B cell (primary cell): ENCODE measurements around the gene SLC2A1. TPM values are rescaled to one million over a fixed set of nuclear protein-coding genes. Genes with fewer than 3 reads are reported as not detected.

Experiments
- ATAC-seq: fragments of 200-7000 bp; cut with Tn5 transposase; one replicate; pipeline ENCODE4 v1.10.0; 2021; ENCODE audit warnings: low read depth, mild to moderate bottlenecking, moderate number of reproducible peaks, moderate library complexity
- CTCF ChIA-PET: fragments of 350-600 bp; sonication (Branson Sonifier 250); formaldehyde crosslinking; loops from one replicate; lab custom pipeline; 2021; ENCODE audit warnings: antibody characterized with exemption, inconsistent platforms; lab: Charles Lee
- POLR2A ChIA-PET: fragments of 350-600 bp; sonication (Branson Sonifier 250); formaldehyde crosslinking; loops from one replicate; lab custom pipeline; 2021; ENCODE audit warnings: antibody characterized with exemption; lab: Charles Lee
- DNase-seq: peaks from one replicate; pipeline ENCODE4 v3.0.0; 2013
- H2AFZ ChIP-seq: 2 replicates; pipeline ENCODE4 v1.6.1; 2012; ENCODE audit warnings: mild to moderate bottlenecking, low read depth, low read length; ENCODE audit not compliant: insufficient read depth, poor library complexity, severe bottlenecking
- H3K27ac ChIP-seq, 2 donors: 1 replicate in 1 of 2; 2 replicates in 1 of 2; pipeline ENCODE4 v1.5.1; 2012 to 2013; ENCODE audit warnings: low read length in 2 of 2, mild to moderate bottlenecking in 2 of 2, moderate library complexity in 1 of 2
- H3K27me3 ChIP-seq, 4 experiments: fragments of 200-600 bp in 1 of 4; sonication (generic) in 1 of 4; replicated peaks in 1 of 4; 1 replicate in 2 of 4; 2 replicates in 2 of 4; pipeline versions ENCODE4 v1.6.1 to v1.7.0; 2013 to 2016; ENCODE audit warnings: low read length in 3 of 4, mild to moderate bottlenecking in 2 of 4, mixed read lengths in 1 of 4, moderate library complexity in 1 of 4; ENCODE audit not compliant: insufficient read depth in 4 of 4, control insufficient read depth in 3 of 4; ENCODE audit errors: control extremely low read depth in 1 of 4
- H3K36me3 ChIP-seq, 2 experiments: replicated peaks in 1 of 2; 1 replicate in 1 of 2; 2 replicates in 1 of 2; pipeline versions ENCODE4 v1.6.1 to v1.7.1; 2013; ENCODE audit warnings: low read length in 1 of 2; ENCODE audit not compliant: insufficient read depth in 2 of 2, control insufficient read depth in 1 of 2; ENCODE audit errors: control extremely low read depth in 1 of 2, extremely low read depth in 1 of 2
- H3K4me1 ChIP-seq, 2 donors: fragments of 200-600 bp in 1 of 2; sonication (generic) in 1 of 2; 1 replicate in 1 of 2; 2 replicates in 1 of 2; pipeline versions ENCODE4 v1.5.1 to v1.6.1; 2013 to 2017; ENCODE audit warnings: low read length in 2 of 2; ENCODE audit not compliant: control insufficient read depth in 2 of 2, insufficient read depth in 2 of 2
- H3K4me2 ChIP-seq: replicated peaks from 2 replicates; pipeline ENCODE3; 2012; ENCODE audit warnings: mild to moderate bottlenecking, low read depth, low read length; ENCODE audit not compliant: poor library complexity, severe bottlenecking
- H3K4me3 ChIP-seq, 5 experiments: fragments of 200-600 bp in 1 of 5; sonication (generic) in 1 of 5; 1 replicate in 3 of 5; 2 replicates in 2 of 5; pipeline versions ENCODE4 v1.5.1 to v1.7.0; 2011 to 2016; ENCODE audit warnings: low read length in 4 of 5, mild to moderate bottlenecking in 4 of 5, low read depth in 2 of 5, control low read depth in 1 of 5, moderate library complexity in 1 of 5; ENCODE audit not compliant: insufficient read depth in 1 of 5; ENCODE audit errors: control extremely low read depth in 1 of 5, extremely low read depth in 1 of 5
- H3K79me2 ChIP-seq: fragments of 200-600 bp; sonication (generic); one replicate; pipeline ENCODE4 v1.6.0; 2016; ENCODE audit warnings: low read length; ENCODE audit not compliant: control insufficient read depth, insufficient read depth
- H3K9ac ChIP-seq: fragments of 200-600 bp; sonication (generic); 2 replicates; pipeline ENCODE4 v1.6.1; 2017; ENCODE audit warnings: mild to moderate bottlenecking, low read length, moderate library complexity
- H3K9me3 ChIP-seq, 3 donors: one replicate each; pipeline versions ENCODE4 v1.6.1 to v1.7.1; 2013; ENCODE audit warnings: low read length in 2 of 3; ENCODE audit not compliant: control insufficient read depth in 2 of 3, insufficient read depth in 1 of 3; ENCODE audit errors: control extremely low read depth in 1 of 3
- H4K20me1 ChIP-seq: 2 replicates; pipeline ENCODE4 v1.6.0; 2012; ENCODE audit warnings: mild to moderate bottlenecking, low read length; ENCODE audit not compliant: insufficient read depth, control insufficient read depth, poor library complexity, severe bottlenecking
- H3K27ac Mint-ChIP-seq: one replicate; pipeline ENCODE4 v1.8.0; 2021; ENCODE audit warnings: mixed read lengths
- H3K27me3 Mint-ChIP-seq: one replicate; pipeline ENCODE4 v1.8.0; 2021; ENCODE audit warnings: mixed read lengths
- H3K4me1 Mint-ChIP-seq: one replicate; pipeline ENCODE4 v1.8.0; 2021; ENCODE audit warnings: mixed read lengths
- H3K4me3 Mint-ChIP-seq: one replicate; pipeline ENCODE4 v1.8.0; 2021; ENCODE audit warnings: mixed read lengths
- H3K9me3 Mint-ChIP-seq: one replicate; pipeline ENCODE4 v1.8.0; 2022; ENCODE audit warnings: mixed read lengths; ENCODE audit not compliant: insufficient read depth
- EZH2 ChIP-seq: IDR thresholded peaks from 2 replicates; pipeline ENCODE4 v1.6.1; 2012; ENCODE audit warnings: borderline replicate concordance, low read depth, mild to moderate bottlenecking, moderate library complexity, low read length; ENCODE audit not compliant: insufficient read depth, poor library complexity, severe bottlenecking
- whole genome bisulfite sequencing: methylation state at CpG from one replicate; pipeline ENCODE4 v1.1.5; 2013; ENCODE audit warnings: missing lambda C conversion rate; ENCODE audit not compliant: insufficient coverage; 5-methylcytosine and 5-hydroxymethylcytosine counted together
- intact Hi-C: fragments of 100-400 bp; cut with micrococcal nuclease; formaldehyde crosslinking; loops from one replicate; pipeline ENCODE4 v1.10.0; 2022
- polyA plus RNA-seq: library from polyadenylated mRNA; depleted of rRNA; stranded (reverse); fragments of >200 nt; gene quantifications from 2 replicates; pipeline ENCODE4 v1.2.3, GENCODE V29; 2012
- total RNA-seq, 2 donors: library from RNA; stranded (reverse); fragments of 120-200 nt in 1 of 2; gene quantifications; 1 replicate in 1 of 2; 2 replicates in 1 of 2; pipeline versions ENCODE4 v1.2.3 to v1.2.4, GENCODE V29; 2013 to 2022
- TF ChIP-seq, protein P1 (sequence below): fragments of 200-600 bp; IDR thresholded peaks from one replicate; pipeline ENCODE4 v1.8.0; 2022; ENCODE audit warnings: antibody characterized with exemption, mild to moderate bottlenecking

The SLC2A1 gene
- total and polyA plus RNA-seq, 2 donors (not counting 1 experiment from before 2014, with no cell fraction given), result 223 to 240 TPM

DNA sequence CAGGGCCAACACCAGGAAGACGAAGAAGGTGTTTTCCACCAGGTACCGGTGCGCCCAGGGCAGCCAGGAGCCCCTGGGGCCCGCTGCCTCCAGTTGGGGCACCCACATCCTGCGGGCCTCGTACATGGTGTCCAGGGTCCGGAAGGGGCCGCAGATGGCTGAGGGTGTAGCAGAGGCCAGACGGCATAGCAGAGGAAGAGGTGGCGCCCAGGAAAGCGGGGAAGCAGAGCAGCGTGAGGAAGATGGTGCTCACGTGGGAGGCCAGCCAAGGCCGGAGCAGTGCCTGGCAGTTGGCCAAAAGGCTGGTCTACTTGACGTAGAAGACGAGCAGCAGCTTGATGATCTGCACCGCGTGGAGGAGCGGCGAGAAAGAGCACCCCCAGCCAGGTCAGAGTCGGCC, 71.9 kb downstream of the SLC2A1 start:
- Histone ChIP-seq H3K4me2 (no peak overlapping the region), H3K9me3 (no peaks in the 10 kb centered on the region), H3K9ac (no peak overlapping the region), H3K27ac (no peak overlapping the region), H2AFZ (no peak overlapping the region), H3K79me2 (no peaks in the 10 kb centered on the region), H4K20me1 (no peaks in the 10 kb centered on the region), H3K36me3 (no peaks in the 10 kb centered on the region), H3K4me1 (no peaks in the 10 kb centered on the region), H3K27me3 (no peaks in the 10 kb centered on the region), H3K4me3 (no peak overlapping the region)
- no peak overlapping the region for H3K4me3 Mint-ChIP-seq
- DNase-seq (no peak), ATAC-seq (no peak)
- intact Hi-C loops, result no loop called here
- 90% methylated on average over 21 of the region's 21 CpGs for WGBS
- peaks cover 7% of the 10 kb centered on the region for H3K27me3 Mint-ChIP-seq
- H3K4me1 Mint-ChIP-seq, result no peaks in the 10 kb centered on the region
- POLR2A ChIA-PET, result no interaction called here
- no peaks in the 10 kb centered on the region for H3K9me3 Mint-ChIP-seq
- TF ChIP-seq, protein P1, sequence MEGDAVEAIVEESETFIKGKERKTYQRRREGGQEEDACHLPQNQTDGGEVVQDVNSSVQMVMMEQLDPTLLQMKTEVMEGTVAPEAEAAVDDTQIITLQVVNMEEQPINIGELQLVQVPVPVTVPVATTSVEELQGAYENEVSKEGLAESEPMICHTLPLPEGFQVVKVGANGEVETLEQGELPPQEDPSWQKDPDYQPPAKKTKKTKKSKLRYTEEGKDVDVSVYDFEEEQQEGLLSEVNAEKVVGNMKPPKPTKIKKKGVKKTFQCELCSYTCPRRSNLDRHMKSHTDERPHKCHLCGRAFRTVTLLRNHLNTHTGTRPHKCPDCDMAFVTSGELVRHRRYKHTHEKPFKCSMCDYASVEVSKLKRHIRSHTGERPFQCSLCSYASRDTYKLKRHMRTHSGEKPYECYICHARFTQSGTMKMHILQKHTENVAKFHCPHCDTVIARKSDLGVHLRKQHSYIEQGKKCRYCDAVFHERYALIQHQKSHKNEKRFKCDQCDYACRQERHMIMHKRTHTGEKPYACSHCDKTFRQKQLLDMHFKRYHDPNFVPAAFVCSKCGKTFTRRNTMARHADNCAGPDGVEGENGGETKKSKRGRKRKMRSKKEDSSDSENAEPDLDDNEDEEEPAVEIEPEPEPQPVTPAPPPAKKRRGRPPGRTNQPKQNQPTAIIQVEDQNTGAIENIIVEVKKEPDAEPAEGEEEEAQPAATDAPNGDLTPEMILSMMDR, result no peak
- TF ChIP-seq EZH2, result no peak
- H3K27ac Mint-ChIP-seq, result no peak overlapping the region
- CTCF ChIA-PET, result no interaction called here

- TF ChIP-seq, protein P1, result no peak
- no peak for TF ChIP-seq EZH2
- H3K4me3 ChIP-seq, result no peak overlapping the region
- H3K9ac ChIP-seq, result no peak overlapping the region
- no peak overlapping the region for H3K4me3 Mint-ChIP-seq
- 91% methylated on average over 9 of the region's 16 CpGs for WGBS
- H3K4me2 ChIP-seq, result no peak overlapping the region
- no peaks in the 10 kb centered on the region for H3K27me3 ChIP-seq
- H3K9me3 Mint-ChIP-seq, result no peaks in the 10 kb centered on the region
- H3K27ac ChIP-seq, result no peak overlapping the region
- H3K36me3 ChIP-seq, result no peaks in the 10 kb centered on the region
- no peaks in the 10 kb centered on the region for H3K4me1 Mint-ChIP-seq
- intact Hi-C loops, result no loop called here
- H4K20me1 ChIP-seq, result no peaks in the 10 kb centered on the region
- no peak for DNase-seq
- peaks cover 7% of the 10 kb centered on the region for H3K27me3 Mint-ChIP-seq
- ChIA-PET POLR2A (no interaction called here), CTCF (no interaction called here)
- H3K4me1 ChIP-seq, result no peaks in the 10 kb centered on the region
- H3K9me3 ChIP-seq, result peaks cover 0 to under 1% (median 0%) of the 10 kb centered on the region in 3 donors
- H2AFZ ChIP-seq, result no peak overlapping the region
- H3K79me2 ChIP-seq, result no peaks in the 10 kb centered on the region
- H3K27ac Mint-ChIP-seq, result no peak overlapping the region
- no peak for ATAC-seq
These were observed 72.5 kb downstream of the SLC2A1 start for GRCh38 chr1:42886046-42886739.
